T-helper 22 cell (primary cell): ENCODE results near the gene CRBN.

Experiments used
- DNase-seq: peaks from one replicate; pipeline ENCODE4 v3.0.0-alpha.2; 2020; ENCODE audit warnings: low read depth

Gene CRBN

DNA sequence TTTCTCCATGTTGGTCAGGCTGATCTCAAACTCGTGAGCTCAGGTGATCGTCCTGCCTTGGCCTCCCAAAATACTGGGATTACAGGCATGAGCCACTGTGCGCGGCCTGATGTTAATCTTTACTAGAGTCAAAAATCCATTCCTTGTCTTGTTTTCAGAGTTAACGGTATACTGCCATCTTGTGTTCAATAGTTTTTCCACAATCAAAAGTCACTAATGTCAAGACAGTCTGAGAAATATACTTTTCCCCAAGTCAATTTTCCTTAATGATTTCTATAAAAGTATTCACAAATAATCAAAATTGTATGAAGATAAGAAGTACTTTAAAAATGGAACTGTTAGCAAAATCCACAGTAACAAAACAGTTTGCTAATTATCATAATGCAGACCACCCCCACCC lies 8.5 kb downstream of the CRBN start:
- DNase-seq, result no peak

DNA sequence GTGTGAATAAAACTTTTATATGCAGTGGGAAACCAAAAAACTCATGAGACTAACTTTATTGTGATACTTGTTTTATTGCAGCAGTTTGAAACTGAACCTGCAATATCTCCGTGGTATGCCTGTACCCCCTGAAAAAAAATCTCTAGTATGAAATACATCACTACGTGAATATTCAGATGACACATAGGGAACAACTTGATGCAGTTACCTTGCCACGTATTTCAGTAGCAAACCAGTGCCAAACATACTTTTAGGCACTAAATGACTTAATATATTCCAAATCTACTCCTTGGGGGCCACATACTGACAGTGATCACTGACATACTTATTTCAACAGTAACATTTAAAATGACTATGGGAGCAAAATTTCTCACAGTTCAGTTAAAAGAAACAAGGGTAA lies 13.8 kb downstream of the CRBN start:
- DNase-seq, result no peak

- DNase-seq, result no peak
Observed at GRCh38 chr3:3165241-3165640, 14.2 kb downstream of the CRBN start.

DNA sequence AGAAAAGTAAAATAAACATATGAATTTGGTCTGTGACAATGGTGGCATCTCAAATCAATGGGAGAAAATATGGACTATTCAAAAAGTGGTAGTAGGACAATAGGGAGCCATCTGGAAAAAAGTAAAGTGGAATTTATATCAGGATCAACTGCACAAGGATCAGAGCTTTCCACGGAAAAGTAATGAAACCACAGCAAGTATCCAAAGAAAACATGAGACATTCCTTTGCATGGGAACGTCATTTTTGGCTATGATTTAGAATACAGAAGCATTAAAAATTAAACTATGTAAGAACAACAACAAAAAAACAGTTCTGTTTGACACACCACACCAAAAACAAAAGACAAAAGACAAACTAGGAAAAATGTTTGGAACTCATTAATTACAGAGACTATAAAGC lies 18.7 kb downstream of the CRBN start:
- no peak for DNase-seq

DNA sequence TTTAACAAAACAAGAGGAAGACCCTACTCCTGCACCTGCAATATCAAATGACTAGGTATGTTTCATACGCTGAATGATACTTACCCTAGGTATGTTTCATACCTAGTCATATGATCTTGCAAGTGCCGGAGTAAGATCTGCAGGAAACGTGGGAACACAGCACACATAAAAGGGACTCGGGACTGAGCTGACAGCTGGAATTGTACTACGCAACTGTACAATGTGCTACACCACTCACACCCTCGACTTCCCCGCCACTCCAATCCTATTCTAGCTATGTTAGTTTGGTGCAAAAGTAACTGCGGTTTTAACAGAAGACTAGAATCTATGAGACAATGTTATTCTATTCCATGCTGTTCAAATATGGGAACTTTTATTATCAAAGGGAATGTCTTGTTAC lies 22.0 kb downstream of the CRBN start:
- DNase-seq, result no peak

GRCh38 chr3:3154879-3155610 lies 24.4 kb downstream of the CRBN start:
- DNase-seq, result no peak

GRCh38 chr3:3151513-3151912 lies 28.0 kb downstream of the CRBN start:
- no peak for DNase-seq

DNA sequence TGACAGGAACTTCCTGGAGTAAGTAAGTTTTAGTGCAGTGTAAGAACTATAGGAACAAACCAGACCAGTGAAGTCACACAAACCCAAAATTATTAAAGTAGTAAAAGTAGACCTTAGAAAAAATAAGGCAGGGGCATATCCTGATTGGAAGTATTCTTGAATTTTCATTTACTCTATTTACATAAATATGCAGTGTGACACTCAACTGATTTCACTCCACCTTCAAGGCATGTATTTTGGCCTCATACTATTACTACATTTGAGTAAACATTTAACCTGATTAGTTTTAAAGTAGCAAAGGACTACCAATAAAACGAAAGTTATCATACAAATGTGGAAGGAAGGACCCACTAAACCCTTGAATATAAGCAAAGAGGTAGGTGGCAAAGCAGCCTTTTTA lies 29.9 kb downstream of the CRBN start:
- DNase-seq, result no peak

DNA sequence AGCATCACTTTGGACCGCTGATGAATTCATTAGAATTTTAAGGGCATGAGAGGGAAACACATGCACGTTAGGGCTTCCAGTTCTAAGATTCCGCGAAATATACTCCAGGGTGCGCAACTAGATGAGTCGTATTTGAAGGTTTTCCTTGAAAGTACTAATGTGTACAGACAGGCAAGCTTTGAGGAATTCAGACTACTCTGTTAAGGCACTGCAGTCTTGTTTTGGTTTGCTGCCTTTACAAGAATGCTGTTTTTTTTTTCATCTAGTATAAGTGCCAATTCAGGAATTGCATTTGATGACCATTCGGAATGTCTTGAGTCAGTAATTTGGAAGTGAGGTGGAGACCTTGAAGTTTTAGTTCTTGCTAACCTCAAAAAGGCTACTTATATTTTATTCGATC lies 33.7 kb downstream of the CRBN start:
- no peak for DNase-seq

DNA sequence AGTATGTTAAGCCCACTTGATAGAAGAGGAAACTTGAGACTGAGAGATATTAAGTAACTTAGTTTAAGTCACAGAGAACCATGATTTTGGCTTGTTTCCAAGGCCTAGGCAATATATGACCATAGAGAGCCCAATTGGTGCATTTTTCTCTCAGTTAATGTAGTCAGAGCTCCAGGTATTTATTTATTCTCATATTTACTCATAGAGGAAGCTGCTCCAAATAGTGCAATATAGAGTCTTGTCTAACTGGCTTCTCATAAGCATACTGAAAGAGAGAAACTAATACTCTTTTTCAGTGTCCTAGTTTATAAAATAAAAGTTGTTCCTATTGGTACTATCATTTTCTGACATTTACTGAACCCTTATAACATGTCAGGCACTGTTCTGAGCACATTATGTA lies 37.6 kb downstream of the CRBN start:
- DNase-seq, result no peak

- no peak for DNase-seq
Observed at GRCh38 chr3:3137526-3137925, 42.0 kb downstream of the CRBN start.

GRCh38 chr3:3134750-3135448 lies 44.6 kb downstream of the CRBN start:
- no peak for DNase-seq

GRCh38 chr3:3133500-3133899 lies 46.0 kb downstream of the CRBN start:
- no peak for DNase-seq

DNA sequence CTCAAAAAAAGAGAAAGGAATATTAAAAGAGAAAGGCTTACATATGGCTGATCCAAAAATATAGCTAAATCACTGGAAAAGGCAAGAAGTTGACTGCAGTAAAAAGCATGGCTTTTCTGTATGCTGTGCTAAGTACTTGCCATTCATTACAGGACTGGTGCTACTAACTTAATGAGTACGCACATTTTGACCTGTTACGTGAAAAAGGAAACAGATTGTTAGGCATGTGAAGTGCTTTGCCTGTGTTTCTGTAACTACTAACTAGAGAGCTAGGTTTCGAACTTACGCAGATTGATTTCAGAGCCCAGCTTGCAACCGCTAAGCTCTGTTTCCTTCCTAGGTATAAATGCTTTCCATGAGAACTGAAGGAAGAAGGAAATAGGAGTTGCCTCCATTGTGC lies 49.9 kb downstream of the CRBN start:
- no peak for DNase-seq

DNA sequence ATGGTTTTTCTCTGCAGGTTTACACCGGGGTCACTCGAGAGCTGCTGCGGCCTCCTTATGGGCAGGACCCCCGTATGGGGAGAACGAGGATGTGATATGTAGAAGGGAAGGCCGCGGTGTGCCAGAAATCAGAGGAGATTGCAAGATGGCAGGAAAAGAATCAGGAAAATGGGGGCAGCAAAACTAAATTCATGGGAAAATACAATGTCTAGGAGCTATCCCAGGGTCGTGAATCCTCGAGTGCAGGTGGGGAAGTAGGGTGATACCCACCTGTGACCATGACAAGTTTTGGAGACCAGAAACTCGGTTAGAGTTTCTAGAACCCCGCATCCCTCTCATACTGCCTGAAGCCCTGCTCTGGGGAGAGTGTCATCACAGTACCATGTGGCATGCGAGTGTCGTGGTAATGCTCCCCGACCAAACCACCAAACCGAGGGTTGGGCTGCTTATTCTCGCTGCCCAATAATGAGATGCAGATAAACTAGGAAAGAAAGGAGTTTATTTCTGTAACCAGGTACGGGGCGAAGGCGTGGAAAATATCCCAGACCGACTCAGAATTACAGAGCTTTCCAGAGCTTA lies 52.0 kb downstream of the CRBN start:
- no peak for DNase-seq

- peak; percentile 92 for DNase-seq
Observed at GRCh38 chr3:3126477-3127431, 52.7 kb downstream of the CRBN start, which contains the start of gene TRNT1. TSS of gene TRNT1 (plus strand) at chr3:3126940. CDS start at chr3:3129041, 2,101 bp downstream.

DNA sequence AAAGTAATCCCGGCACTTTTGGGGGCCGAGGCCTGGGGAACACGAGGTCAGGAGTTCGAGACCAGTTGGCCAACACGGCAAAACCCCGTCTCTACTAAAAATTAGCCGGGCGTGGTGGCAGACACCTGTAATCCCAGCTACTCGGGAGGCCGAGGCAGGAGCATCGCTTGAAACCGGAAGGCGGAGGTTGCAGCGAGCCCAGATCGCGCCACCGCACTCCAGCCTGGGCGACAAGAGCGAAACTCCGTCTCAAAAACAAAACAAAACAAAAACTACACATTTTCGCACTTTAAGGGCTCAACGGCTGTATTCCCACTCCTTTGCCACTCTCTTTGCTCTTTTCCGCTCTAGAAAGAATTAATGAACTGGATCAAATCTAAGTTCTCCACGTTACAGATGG lies 53.5 kb downstream of the CRBN start:
- DNase-seq, result no peak

DNA sequence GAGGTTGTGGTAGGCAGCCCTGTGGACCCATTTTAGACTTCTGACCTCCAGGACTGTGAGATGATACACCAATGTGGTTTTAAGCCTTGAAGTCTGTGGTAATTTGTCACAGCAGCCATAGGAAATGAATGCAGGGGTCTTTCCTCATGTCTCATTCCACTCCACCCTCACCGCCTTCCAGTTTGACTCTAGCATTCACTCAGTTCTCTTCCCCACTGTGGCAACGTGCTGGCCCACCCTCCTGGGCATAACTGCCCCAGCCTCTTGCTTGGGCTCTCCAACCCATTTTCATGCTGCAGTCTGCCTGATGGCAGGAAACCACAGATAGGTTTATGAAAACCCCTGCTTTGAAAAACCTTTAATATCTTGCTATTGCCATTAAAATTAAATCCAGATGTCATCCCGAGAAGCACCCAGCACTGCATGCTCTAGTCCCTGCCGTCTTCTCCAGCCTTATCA lies 60.1 kb downstream of the CRBN start:
- DNase-seq, result no peak

GRCh38 chr3:3117651-3118050 lies 61.8 kb downstream of the CRBN start:
- no peak for DNase-seq

DNA sequence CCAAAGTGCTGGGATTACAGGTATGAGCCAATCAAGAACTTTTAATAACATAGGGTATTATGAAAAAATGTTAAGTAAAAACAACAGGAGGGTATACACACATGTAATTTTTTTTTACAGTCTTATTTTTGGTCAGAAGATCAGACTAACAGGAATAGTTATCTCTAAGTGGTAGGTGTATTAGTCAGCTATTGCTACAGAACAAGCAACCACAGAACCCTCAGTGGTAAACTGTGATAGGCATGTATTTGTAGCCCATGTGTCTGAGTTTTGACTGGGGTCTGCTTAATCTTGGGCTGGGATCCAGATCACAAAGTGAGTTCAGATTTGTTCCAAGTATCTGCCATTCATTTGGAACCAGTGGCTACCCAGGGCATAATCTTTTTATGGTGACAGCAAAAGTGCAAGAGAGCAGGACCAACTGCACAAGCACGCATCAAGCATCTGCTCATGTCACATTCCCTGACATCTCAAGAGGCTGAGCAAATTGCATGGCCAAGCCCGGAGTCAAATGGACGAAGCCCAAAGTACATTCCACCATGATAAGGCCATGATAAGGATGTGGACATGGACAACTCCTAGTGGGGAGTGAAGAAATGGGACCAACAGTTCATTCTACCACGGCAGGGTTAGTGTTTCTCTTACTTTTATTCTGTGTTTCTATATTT lies 66.3 kb downstream of the CRBN start:
- DNase-seq, result no peak

- no peak for DNase-seq
Observed at GRCh38 chr3:3110749-3111361, 68.6 kb downstream of the CRBN start.
